ENCODE measurements around the gene BOLA3. TPM values are rescaled to one million over a fixed set of nuclear protein-coding genes. Genes with fewer than 3 reads are reported as not detected.
"Not testable (repeated sequence)": the region's sequence is repeated elsewhere in the genome, so short reads cannot be mapped to it uniquely, and the experiment has no call there.

BOLA3 gene
- total RNA-seq, 2 donors from 2014 or later: 20.9 to 29.5 TPM

DNA sequence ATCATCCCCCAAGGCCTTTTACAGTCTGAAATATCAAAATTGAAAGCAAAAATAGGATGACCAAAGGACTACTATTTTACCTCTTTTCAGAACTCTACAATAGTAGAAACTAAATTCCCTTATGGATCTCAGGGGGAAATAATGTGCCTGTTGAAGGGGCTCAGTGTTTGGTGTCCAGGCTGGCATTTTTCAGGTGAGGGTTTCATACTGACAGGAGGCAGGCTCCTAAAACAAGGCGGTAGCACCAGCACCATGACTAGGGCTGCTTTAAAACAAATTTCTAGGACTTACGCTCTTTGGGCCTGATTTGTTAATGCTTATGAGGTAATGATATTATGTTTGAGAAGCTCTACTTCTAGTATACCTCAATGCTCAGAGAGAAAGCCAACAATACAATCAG, 5.2 kb upstream of the BOLA3 start:
- DNase-seq (ENCODE audit: low spot score): no peak
- intact Hi-C loops (cut with DNase I): no loop called here

DNA sequence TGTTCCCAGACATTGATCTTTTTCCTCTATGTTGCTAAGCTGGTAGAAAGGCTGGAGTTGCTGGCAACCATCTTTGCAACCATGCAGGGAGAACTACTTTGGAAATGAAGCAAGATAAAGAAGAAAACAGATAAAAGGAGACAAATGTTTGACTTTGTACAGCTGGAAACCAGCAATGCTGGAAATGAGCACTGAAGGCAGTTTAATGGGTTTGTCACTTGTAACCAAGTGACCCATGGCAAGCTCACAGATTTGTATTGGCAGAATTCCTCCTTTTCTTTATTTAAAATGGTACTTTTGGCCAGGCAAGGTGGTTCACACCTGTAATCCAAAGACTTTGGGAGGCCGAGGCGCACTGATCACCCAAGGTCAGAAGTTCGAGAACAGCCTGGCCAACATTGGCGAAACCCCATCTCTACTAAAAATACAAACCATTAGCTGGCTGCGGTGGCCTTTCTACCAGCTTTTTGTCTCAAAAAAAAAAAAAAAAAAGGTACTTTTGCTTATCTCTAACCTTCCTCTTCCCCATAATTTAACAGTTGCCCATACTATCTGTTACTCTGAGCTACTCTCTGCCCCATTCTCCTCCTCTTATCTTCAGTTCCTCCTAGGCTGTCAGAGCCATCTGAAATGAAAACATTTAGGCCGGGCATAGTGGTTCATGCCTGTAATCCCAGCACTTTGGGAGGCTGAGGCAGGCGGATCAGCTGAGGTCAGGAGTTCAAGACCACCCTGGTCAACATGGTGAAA, 2.0 kb upstream of the BOLA3 start:
- intact Hi-C loops (cut with DNase I): no loop called here
- DNase-seq (ENCODE audit: low spot score): no peak

DNA sequence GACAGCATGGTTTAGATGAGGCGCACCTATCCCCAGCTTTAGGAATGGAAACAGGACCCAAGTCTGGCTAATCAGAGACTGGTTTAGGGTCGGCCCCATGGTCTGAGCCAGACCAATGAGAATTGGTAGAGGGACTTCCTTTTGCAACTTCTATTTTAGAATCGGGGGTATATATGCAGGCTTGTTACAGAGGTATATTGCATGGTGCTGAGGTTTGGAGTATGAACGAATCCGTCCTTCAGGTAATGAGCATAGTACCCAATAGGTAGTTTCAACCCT, 1.5 kb upstream of the BOLA3 start:
- no peak for DNase-seq (ENCODE audit: low spot score)
- intact Hi-C loops (cut with DNase I): no loop called here

DNA sequence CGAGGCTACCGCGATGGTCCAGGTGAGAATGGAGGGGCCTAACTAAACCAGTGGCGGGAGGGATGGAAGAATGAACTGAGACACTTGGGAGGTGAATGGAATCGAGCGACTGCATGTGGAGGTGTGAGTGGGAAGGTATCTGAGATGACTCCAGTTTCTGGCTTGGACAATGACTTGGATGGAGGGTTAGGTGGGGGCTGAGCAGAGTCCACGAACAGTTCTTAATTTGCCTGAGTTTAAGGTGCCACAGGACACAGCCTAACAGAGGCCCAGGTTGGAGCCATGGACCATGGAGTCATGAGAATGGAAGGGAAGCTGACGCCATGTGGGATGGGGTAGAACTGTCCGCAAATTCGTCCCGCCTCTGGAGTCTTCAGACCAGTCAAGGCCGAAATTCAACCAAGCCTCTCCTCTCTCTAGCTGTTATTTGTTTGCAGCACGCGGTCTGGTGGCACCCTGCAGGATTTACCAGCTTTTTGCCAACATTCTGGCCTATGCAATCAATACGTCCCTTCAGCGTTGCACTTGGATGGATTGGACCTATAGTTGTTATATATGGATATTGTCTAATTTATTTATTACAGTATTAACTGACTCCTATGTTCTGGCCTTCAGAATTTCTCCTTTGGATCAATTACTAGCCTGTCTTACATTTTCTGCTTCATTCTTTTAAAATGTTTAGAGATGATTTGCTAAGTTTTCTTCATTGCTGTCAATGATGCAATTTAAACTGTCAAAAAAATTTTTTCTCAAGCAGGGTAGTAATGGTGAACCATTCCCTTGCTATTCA, 940 bp upstream of the BOLA3 start:
- intact Hi-C loops (cut with DNase I): no loop called here
- DNase-seq (ENCODE audit: low spot score): no peak

DNA sequence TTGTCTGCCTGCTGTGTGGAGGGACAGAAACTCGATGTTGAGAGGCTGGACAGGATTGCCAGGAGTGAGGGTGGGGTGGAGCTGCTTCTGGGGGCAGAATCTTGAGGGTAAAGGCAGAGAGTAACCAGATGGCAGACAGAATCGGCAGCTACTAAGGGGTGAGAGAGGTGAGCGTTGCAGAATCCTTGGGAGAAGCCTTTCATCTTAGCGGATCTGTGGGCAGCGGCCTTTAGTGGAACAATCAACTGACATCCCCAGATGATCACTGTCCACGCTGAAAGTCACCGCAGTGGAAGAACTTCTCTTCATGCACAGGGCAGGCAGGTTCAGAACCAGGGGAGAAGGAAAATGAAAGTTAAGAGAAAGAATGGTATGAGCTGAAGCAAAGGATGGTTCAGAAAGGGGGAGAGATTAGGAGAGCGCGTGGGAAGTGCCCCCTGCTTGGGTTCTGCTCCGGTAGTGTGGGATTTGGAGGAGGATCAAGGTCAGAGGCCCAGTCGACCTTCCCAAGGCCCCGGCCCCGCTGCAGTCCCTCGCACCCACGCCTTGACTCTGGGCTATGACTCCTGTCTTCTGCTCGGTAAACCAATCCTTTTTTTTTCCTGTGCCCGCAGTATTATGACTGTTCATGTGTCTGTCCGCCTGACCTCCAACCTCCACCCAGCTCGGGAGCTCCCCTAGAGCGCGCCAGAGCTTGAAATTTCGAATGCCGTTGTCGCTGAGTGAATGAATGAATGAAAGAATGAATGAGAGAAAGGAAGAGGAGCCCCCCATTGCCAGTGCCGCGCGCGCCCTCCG, 584 bp downstream of the BOLA3 start:
- intact Hi-C loops (cut with DNase I): no loop called here

DNA sequence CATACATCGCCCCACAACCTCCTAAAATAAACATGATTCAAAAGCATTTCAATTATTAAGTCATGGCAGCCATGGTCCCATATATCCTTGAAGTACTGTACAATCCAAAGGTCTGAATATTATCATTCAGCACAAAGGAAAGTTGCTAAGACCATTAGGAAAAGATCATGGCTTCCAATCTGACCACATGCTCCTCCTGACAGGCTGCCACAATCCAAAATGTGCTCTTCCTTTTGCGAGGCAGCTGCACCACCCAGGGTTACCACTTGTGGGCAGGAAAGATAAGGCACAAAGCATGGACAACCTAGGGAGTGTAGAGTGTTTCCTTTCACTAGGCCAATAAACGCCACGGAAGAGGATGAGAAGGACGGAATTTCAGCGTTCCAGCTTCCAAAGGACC, 5.4 kb downstream of the BOLA3 start:
- no peak for DNase-seq (ENCODE audit: low spot score)
- intact Hi-C loops (cut with DNase I): no loop called here

More for the DNA sequence above, 584 bp downstream of the BOLA3 start:
- no peak for DNase-seq (ENCODE audit: low spot score)

DNA sequence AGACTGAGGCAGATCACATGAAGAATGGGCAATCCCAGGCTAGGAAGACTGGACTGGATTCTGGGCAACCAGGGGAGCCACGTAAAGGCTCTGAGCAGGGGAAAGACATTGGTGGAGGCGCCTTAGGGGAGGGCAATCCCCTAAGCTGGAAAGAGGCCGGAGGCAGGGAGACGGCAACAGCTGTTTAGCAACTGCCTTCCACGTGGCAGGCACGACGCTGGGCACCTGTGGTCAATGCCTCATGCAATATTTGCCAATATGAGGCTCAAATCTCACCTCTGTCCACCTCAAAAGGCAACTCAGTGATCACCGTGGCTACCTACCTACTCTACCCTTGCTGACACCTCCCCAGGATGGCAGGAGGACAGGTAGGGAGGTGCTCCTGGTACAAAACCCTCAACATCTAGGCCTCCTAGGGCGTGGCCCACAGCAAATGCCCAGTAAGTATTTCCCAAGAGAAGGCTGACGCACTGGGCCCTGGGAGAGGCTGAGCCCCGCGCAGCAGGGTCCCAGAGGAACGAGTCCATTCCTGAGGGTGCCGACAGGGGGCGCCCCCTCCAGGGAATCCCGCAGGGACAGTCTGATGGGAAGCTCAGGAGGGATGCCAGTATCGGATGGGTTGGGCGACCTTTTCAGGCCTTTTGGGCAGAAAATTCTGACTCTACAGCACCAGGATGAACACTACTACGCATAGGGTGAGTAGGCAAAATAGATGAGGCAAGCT, 8.9 kb downstream of the BOLA3 start:
- intact Hi-C loops (cut with DNase I): no loop called here
- no peak for DNase-seq (ENCODE audit: low spot score)

DNA sequence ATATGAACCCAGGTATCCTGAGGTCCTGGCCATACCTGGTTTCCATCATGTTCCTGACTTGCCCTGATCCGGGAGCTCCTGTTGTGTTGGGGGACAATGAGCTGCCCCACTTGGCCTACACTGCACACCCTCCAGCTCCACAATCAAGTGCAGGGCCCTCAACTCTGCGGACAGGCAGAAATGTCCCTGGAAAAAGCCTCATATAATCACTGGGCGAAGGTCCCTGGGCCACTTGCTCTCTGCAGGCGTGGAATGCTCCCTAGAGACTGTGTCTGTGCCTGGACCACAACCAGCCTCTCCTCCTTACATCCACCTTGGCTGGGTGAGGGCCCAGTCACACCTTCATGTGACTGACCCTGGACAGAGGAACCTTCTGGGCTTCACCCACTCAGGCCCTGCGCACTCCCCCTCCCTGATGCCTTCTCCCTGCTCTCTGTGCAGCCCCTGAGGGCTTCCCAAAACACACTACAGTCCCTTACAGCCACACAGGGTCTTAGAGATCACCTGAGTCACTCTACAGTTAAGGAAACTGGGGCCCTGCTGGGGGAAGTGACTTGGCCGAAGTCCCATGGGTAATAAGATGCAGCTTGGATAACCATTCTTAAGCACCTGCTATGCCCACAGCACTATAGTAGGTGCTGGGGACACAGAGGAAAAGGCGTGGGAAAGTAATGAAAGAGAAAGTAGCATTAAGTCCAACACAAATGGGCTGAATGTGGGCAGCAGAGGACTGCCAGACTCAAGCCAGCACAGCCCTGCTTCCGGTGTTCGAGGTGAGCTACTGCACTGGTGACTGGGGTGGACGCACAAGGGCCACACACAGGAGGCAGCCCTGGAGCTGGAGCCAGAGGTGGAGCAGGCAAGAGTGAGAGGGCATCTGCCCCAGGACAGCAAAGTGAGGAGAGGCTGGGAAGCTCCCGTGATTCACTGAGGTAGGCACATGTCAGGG, 9.8 kb downstream of the BOLA3 start:
- intact Hi-C loops (cut with DNase I): no loop called here

DNA sequence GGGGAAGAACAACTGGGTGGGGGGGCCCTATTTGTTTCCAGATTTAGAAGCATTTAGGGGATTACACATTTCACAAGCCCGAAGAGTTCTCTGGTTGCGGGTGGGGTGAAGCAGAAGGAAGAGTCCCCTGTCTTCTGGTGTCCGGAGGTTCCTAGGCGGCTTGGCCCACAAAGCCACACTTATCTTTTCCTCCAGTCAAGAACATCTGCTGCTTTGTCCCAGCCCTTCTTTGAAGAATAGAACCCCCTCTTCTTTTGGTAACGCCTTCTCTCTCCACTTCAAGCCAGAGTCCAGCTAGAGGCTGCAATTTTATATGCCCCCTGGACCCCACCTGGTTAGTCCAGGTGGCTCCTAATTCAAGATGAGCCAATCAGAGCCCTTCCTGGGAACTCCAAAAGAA, 15.8 kb downstream of the BOLA3 start:
- intact Hi-C loops (cut with DNase I): no loop called here

More for the DNA sequence above, 9.8 kb downstream of the BOLA3 start:
- DNase-seq (ENCODE audit: low spot score): no peak

DNA sequence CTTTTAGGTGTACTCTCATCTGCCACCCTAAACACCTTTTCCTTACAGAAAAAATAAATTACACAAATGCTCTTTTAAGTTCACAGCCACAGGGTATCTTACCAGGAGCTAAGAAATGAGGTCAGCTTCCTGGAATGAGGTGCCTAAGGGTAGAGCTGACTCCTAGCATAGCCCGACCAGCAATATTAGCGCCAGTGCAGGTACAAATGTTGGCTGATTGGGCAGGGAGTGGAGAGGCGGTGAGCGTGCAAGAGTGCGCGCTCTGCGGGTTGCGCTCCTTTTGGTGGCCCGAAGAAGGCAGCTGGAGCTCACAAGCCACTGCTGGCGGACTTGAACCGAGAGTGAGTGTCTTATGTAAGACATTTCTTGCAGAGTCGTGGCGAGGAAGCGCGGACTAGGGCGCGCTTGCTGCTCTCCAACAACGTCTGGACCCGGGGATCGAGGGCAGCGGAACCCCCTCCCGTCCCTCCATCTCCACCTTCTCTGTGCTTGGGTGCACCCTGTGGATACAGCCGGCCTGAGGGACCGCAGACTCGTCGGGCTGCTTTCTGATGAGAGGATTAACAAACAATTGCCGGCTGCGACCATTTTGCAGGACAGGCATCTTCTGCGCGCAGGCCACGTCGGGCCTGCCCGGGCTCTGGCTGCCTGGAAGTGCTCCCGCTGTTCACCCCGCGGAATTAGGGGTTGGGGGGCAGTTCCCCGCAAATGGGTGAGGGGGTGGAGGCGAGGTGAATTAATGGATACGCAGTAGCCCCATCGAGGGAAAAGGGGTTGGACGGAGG, 17.3 kb downstream of the BOLA3 start:
- no peak for DNase-seq (ENCODE audit: low spot score)
- intact Hi-C loops (cut with DNase I): no loop called here

More for the DNA sequence above, 15.8 kb downstream of the BOLA3 start:
- DNase-seq (ENCODE audit: low spot score): peak; percentile 47

DNA sequence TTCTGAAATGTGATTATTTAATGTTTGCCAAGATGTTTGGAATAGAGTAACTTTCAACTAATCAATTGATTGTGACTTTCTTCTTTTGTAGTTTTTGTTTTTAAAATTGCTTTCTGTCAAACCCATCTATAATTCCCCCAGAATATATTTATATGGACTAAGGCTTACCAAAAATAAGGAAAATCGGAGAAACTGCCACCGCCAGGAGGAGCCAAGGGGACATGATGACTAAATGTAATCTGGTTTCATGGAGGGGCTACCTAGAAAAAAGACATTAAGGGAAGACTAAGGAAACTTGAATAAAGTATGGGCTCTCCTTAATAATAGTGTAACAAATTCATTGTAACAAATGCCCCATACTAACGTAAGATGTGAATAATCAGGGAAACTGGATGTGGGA, 19.5 kb downstream of the BOLA3 start:
- intact Hi-C loops (cut with DNase I): loop anchor here in 1 of 2 donors (5.0 kb wide), 1 partner anchor 126 kb away; no protein-coding TSS in a partner anchor
- no peak for DNase-seq (ENCODE audit: low spot score)

DNA sequence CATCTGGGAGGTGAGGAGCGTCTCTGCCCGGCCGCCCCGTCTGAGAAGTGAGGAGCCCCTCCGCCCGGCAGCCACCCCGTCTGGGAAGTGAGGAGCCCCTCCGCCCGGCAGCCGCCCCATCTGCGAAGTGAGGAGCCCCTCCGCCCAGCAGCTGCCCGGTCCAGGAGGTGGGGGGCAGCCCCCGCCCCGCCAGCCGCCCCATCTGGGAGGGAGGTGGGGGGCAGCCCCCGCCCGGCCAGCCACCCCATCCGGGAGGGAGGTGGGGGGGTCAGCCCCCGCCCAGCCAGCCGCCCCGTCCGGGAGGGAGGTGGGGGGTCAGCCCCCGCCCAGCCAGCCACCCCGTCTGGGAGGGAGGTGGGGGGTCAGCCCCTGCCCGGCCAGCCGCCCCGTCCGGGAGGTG, 23.8 kb downstream of the BOLA3 start:
- DNase-seq (ENCODE audit: low spot score); intact Hi-C loops (cut with DNase I): not testable (repeated sequence)

DNA sequence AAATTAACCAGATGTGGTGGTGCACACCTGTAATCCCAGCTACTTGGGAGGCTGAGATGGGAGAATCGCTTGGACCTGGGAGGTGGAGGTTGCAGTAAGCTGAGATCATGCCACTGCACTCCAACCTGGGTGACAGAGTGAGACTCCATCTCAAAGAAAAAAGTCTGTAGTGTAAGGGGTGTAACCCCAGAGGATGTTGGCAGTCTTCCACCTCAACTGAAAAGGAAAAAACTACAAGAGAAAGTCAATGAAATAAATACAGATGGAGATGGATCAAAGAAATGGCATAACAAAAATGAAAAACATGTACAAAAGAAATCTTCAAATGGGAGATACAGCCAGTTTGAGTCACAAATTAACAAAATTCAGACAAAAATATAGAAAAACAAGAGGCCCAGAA, 25.9 kb downstream of the BOLA3 start:
- DNase-seq (ENCODE audit: low spot score); intact Hi-C loops (cut with DNase I): not testable (repeated sequence)

DNA sequence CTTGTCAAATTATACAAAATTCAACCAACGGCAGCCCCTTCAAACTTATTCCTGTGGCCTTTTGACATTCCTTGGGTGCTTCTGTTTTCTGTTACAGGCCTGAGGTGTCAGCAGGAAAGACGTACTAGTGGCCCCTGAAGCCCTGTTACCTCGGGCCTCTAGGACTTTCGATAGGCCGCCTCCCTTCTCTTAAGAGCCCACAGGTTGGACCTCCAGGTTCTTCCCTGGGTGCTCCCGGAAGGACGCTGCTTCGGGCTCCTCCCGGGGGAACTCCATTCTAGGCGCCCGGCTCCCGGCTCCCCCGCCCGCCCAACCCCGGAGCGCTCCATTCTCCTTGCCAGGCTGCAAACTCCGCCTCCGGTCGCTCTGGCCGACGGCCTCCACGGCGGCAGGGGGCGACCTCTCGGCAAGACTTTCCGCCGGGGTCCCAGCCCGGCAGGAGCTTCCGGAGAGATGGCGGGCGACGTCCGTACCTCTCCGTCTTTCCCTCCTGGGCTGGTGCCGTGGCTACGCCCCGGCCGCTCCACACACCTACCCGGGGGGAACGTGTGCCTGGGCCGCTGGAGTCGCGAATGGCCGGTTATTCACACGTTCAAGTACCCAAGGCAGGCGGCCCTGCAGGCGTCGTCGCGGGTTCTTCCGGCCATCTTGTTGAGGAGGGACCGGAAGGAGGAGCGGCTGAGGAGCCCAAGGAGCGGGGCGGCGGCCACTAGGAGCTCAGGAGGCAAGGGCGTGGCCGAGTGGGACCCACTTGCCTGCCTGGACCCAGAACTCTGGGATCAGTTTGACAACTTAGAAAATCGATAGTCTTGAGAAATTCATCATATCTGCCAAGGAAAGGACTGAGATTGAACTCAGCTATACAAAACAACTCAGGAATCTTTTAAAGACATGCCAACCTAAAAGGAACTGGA, 27.5 kb downstream of the BOLA3 start:
- DNase-seq (ENCODE audit: low spot score): peak; percentile 93
- intact Hi-C loops (cut with DNase I): no loop called here

DNA sequence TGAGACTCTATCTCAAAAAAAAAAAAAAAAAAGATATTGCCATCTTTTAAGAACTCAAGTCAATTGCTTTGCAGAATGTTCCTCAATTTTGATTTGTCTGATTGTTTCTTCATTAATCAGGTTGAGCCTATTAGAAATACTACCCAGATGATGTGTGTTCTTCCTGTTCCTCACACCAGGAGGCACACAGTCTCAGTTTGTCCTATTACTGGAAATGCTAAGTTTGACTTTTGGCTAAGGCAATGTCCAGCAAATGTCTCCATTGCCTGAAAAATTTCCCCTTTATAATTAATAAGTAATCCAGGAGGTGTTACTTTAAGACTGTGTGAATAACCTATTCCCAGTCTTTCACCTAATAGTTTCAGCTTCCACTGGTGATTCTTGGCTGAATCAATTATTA, 28.4 kb downstream of the BOLA3 start:
- intact Hi-C loops (cut with DNase I): no loop called here
- DNase-seq (ENCODE audit: low spot score): no peak

DNA sequence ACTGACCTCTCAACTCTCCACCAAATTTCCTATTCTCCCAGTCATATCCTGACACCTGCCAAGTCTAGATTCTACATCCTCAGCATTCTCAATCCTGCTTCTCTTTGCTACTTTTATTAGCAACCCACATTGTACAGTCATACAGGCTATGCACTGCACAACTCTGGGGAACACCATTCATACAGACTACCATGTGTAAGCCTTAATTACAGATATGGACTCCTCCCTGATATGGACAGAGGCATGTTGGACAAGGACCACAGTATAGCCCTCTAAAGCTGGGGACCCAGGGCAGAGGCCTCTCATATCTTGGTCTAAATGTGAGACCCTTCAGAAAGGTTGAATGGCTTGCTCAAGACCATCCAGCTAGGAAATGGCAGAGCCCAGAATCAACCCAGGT, 36.3 kb downstream of the BOLA3 start:
- no peak for DNase-seq (ENCODE audit: low spot score)
- intact Hi-C loops (cut with DNase I): no loop called here

DNA sequence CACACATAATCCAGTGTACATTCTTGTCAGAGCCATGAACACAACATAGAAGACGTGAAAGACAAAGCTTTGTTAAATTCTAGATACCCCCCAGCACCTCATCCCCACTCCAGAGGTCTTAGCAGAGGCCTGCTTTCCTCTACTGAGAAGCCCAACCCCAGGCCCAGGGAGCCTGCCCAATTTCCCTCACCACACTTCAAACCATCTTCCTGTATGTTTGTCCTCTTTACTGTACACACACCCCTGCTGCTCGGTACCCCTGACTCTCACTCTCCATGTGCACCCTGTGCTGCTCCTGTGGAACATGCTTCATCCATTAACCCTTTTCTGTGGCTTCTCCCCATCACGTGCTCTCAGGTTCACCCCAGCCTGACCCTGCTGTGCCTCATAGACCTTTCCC, 37.2 kb downstream of the BOLA3 start:
- DNase-seq (ENCODE audit: low spot score): no peak
- intact Hi-C loops (cut with DNase I): no loop called here

All from posterior vena cava (tissue), 2 donors.